ENCODE results near the gene CACNA1E.

DNA sequence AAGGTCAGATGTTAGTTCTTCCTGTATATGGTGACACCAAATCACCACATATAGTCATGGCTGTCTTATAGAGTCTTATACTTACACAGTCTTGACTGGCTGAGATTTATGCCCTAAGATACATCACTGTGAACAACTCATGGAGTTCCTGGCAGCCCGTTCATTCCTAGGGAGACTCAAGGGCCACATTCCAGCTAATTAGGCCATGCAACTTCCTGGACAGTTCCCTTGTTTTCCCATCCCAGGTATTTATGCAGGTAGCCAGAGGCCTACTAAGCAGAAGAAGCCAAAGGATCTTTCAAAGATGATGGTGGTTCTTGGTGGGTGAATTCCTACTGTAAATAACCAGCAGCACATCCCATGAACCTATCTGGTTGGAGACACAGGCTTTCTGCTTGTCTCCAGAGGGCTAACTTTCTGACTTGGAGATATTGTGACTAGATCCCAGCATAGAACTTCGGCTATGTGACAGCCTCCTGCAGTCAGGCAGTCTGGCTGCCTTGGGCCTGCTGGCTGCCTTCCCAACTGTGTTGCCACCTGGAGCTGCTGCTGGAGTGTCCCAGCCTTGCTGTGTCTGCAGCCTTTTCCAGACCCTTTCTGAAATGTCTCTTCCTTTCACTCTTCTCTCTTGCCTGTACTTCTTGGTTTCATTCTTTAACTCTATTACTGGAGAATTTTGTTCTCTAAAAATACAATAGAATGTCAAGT, 283.8 kb downstream of the CACNA1E start:
- TF ChIP-seq POLR2AphosphoS5 (IDR thresholded peaks at IDR 0.05; ENCODE audit: low read depth, low read length): no peak
- TF ChIP-seq POLR2A (IDR thresholded peaks at IDR 0.05; ENCODE audit: low read depth, low read length): no peak
- no peak for TF ChIP-seq TAF1 (IDR thresholded peaks at IDR 0.05; ENCODE audit: low read depth, low read length)
- TF ChIP-seq PAX5 (IDR thresholded peaks at IDR 0.05; ENCODE audit: insufficient read depth, low read length, severe bottlenecking): no peak
- no peak for TF ChIP-seq SPI1 (IDR thresholded peaks at IDR 0.05; ENCODE audit: low read depth, low read length)
